PC-3 (cell line): ENCODE measurements around the gene PARP12.

ENCODE experiments used
- EZH2phosphoT487 ChIP-seq: fragments of 300-600 bp; sonication (generic); IDR thresholded peaks from 2 replicates; pipeline ENCODE4 v1.6.1; 2018; ENCODE audit warnings: mild to moderate bottlenecking, antibody characterized with exemption, low read length, borderline replicate concordance
- TF ChIP-seq, protein P1 (sequence below): fragments of 300-600 bp; sonication (generic); conservative IDR thresholded peaks from 2 replicates; pipeline ENCODE4 v1.5.1; 2017; ENCODE audit warnings: antibody characterized with exemption, low read depth, mild to moderate bottlenecking, low read length

DNA sequence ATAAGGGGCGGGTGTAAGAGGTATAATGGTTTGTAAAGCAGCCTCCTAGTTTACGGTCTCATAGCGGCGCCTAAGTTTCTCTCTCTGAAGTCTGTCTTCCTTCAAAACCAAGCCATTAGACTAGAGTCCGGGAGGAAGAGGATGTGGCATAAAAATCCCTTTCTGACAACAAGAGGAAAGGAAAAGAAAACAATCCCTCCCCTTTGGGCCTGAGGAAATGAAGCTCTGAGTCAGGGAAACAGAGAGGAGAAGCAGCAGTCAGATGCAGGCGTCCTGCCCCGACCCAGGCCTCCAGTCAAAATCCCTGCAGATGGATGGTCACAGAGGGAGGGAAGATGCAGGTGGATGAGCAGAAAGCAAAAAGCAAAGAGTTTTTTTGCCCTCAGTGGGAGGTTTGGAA is 23.7 kb downstream of the PARP12 start:
- TF ChIP-seq, protein P1, sequence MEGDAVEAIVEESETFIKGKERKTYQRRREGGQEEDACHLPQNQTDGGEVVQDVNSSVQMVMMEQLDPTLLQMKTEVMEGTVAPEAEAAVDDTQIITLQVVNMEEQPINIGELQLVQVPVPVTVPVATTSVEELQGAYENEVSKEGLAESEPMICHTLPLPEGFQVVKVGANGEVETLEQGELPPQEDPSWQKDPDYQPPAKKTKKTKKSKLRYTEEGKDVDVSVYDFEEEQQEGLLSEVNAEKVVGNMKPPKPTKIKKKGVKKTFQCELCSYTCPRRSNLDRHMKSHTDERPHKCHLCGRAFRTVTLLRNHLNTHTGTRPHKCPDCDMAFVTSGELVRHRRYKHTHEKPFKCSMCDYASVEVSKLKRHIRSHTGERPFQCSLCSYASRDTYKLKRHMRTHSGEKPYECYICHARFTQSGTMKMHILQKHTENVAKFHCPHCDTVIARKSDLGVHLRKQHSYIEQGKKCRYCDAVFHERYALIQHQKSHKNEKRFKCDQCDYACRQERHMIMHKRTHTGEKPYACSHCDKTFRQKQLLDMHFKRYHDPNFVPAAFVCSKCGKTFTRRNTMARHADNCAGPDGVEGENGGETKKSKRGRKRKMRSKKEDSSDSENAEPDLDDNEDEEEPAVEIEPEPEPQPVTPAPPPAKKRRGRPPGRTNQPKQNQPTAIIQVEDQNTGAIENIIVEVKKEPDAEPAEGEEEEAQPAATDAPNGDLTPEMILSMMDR, result no peak
- TF ChIP-seq EZH2phosphoT487, result no peak
